Lower leg skin (tissue), 4 donors: ENCODE data around the gene CLIP4. TPM values are rescaled to one million over a fixed set of nuclear protein-coding genes. Genes with fewer than 3 reads are reported as not detected.

ENCODE experiments used
- DNase-seq, 2 donors: peaks; one replicate each; pipeline ENCODE4 v3.0.0-alpha.2; 2019; ENCODE audit warnings: low spot score in 2 of 2
- H3K4me3 ChIP-seq: fragments of 200-600 bp; sonication (generic); 2 replicates; pipeline ENCODE4 v1.5.1; 2017; ENCODE audit warnings: mild to moderate bottlenecking, low read depth; ENCODE audit not compliant: poor library complexity, severe bottlenecking
- CTCF ChIP-seq, 3 donors: fragments of 450-650 bp; IDR thresholded peaks; one replicate each; pipeline ENCODE4 v1.5.1; 2016; ENCODE audit warnings: antibody characterized with exemption in 3 of 3, mild to moderate bottlenecking in 3 of 3, moderate library complexity in 2 of 3
- POLR2A ChIP-seq, 2 donors: fragments of 450-650 bp; IDR thresholded peaks; one replicate each; pipeline ENCODE4 v1.6.1; 2016 to 2017; ENCODE audit warnings: antibody characterized with exemption in 2 of 2, mild to moderate bottlenecking in 1 of 2, moderate library complexity in 1 of 2
- WGBS, 2 donors: methylation state at CpG; one replicate each; pipeline ENCODE4 v1.1.5; 2018; 5-methylcytosine and 5-hydroxymethylcytosine counted together
- intact Hi-C: fragments of 100-400 bp; cut with DNase I; formaldehyde crosslinking; loops from one replicate; pipeline ENCODE4 v1.15.0; 2023; ENCODE audit warnings: low total_unique reads
- total RNA-seq, 4 donors: library from RNA; depleted of rRNA; stranded (reverse); fragments of >200 nt; gene quantifications; one replicate each; pipeline ENCODE4 v1.1.0, GENCODE V29; 2016

CLIP4 gene
- total RNA-seq, 4 donors from 2014 or later = 50.6 to 82.2 (median 58.1) TPM

GRCh38 chr2:29130295-29130694 is 15.1 kb downstream of the CLIP4 start:
- WGBS, 2 donors = 36 to 49% methylated on average over 2 of the region's 2 CpGs
- intact Hi-C loops = no loop called here
- TF ChIP-seq CTCF (IDR thresholded peaks at IDR 0.05) (no peak), POLR2A (IDR thresholded peaks at IDR 0.05) (no peak)
- no peak overlapping the region for H3K4me3 ChIP-seq
- no peak for DNase-seq

GRCh38 chr2:29134933-29135332 is 19.7 kb downstream of the CLIP4 start:
- no peak for DNase-seq
- no peak overlapping the region for H3K4me3 ChIP-seq
- no peak for TF ChIP-seq CTCF (IDR thresholded peaks at IDR 0.05)
- no peak for TF ChIP-seq POLR2A (IDR thresholded peaks at IDR 0.05)
- 91 to 94% methylated on average over 1 of the region's 1 CpG for WGBS, 2 donors
- intact Hi-C loops = no loop called here

- WGBS, 2 donors = 90 to 91% methylated on average over 3 of the region's 3 CpGs
- intact Hi-C loops = no loop called here
- H3K4me3 ChIP-seq = no peak overlapping the region
- TF ChIP-seq CTCF (IDR thresholded peaks at IDR 0.05) (no peak), POLR2A (IDR thresholded peaks at IDR 0.05) (no peak)
- DNase-seq = no peak
Observed at GRCh38 chr2:29139152-29139551, 23.9 kb downstream of the CLIP4 start.

- H3K4me3 ChIP-seq = no peak overlapping the region
- no peak for DNase-seq
- TF ChIP-seq POLR2A (IDR thresholded peaks at IDR 0.05) (no peak), CTCF (IDR thresholded peaks at IDR 0.05) (no peak)
- intact Hi-C loops = no loop called here
- WGBS, 2 donors = 58 to 70% methylated on average over 1 of the region's 1 CpG
Observed at GRCh38 chr2:29139731-29140130, 24.5 kb downstream of the CLIP4 start.

- 96 to 99% methylated on average over 6 of the region's 6 CpGs for WGBS, 2 donors
- DNase-seq = no peak
- TF ChIP-seq CTCF (IDR thresholded peaks at IDR 0.05) (no peak), POLR2A (IDR thresholded peaks at IDR 0.05) (no peak)
- intact Hi-C loops = no loop called here
- no peak overlapping the region for H3K4me3 ChIP-seq
Observed at GRCh38 chr2:29143657-29144056, 28.4 kb downstream of the CLIP4 start.

- intact Hi-C loops = no loop called here
- DNase-seq = no peak
- TF ChIP-seq CTCF (IDR thresholded peaks at IDR 0.05) = no peak
- no peak for TF ChIP-seq POLR2A (IDR thresholded peaks at IDR 0.05)
- 90 to 93% methylated on average over 3 of the region's 3 CpGs for WGBS, 2 donors
- no peak overlapping the region for H3K4me3 ChIP-seq
Observed at GRCh38 chr2:29146197-29146596, 31.0 kb downstream of the CLIP4 start.
